ENCODE data around the gene HK1. TPM values are rescaled to one million over a fixed set of nuclear protein-coding genes. Genes with fewer than 3 reads are reported as not detected.

The HK1 gene
- total and polyA plus RNA-seq, 2 of the 4 experiments (the other 2 are of a cell fraction), result 53.7 to 90.5 TPM

GRCh38 chr10:69446229-69446628 lies 167.9 kb downstream of the HK1 start:
- Histone ChIP-seq H3K36me3 (ENCODE audit: control insufficient read depth, insufficient read depth, low read length) (no peaks in the 10 kb centered on the region), H4K20me1 (ENCODE audit: insufficient read depth, low read length) (peaks cover 3% of the 10 kb centered on the region; the same call in 1 of the 2 replicates), H3K4me3 (ENCODE audit: insufficient read depth, low read depth, low read length) (no peak overlapping the region), H3K23ac (ENCODE audit: low read depth, low read length) (no peak overlapping the region), H4K5ac (ENCODE audit: low read depth, low read length) (no peak overlapping the region), H3K9me3 (ENCODE audit: control insufficient read depth, insufficient read depth, low read length) (no peaks in the 10 kb centered on the region), H2BK120ac (ENCODE audit: low read depth, low read length) (peak overlapping the region; percentile 60), H2AFZ (replicated peaks; ENCODE audit: low read length, poor library complexity) (no peak overlapping the region), H4K8ac (ENCODE audit: low read depth in 2 of 2, low read length in 2 of 2) (0 out of 4 replicates have a peak overlapping the region, but pooled peaks of 1 of the 2 experiments have one; percentile 25), H2AK5ac (ENCODE audit: low read depth, low read length) (peak overlapping the region; percentile 66; the same call in 1 of the 2 replicates), H4K91ac (ENCODE audit: insufficient read depth, low read depth, low read length) (peak overlapping the region; percentile 56; the same call in 1 of the 2 replicates), H2BK5ac (ENCODE audit: low read depth, low read length, poor library complexity, severe bottlenecking) (peak overlapping the region; percentile 51), H3K27ac (ENCODE audit: insufficient read depth, low read length) (peak overlapping the region; percentile 70; the same call in 1 of the 2 replicates), H3K18ac (ENCODE audit: low read depth, low read length) (peak overlapping the region; percentile 25; the same call in 1 of the 2 replicates), H3K4ac (ENCODE audit: low read depth, low read length) (peak overlapping the region; percentile 77), H3K4me2 (ENCODE audit: low read depth, low read length) (no peak overlapping the region), H3K14ac (replicated peaks; ENCODE audit: low read depth, low read length) (no peak overlapping the region; the same call in none of the 2 replicates), H2BK20ac (ENCODE audit: low read depth, low read length) (peak overlapping the region; percentile 38), H3K56ac (ENCODE audit: extremely low read depth, insufficient read depth, low read length) (no peak overlapping the region; the same call in 1 of the 2 replicates), H2BK15ac (ENCODE audit: low read depth, low read length) (peak overlapping the region; percentile 26; the same call in 2 of the 3 replicates), H3K9me1 (ENCODE audit: insufficient read depth, low read length) (peaks cover 16% of the 10 kb centered on the region), H2AK9ac (replicated peaks; ENCODE audit: low read depth, low read length, poor library complexity) (no peak overlapping the region), H3K9ac (ENCODE audit: low read depth, low read length) (no peak overlapping the region), H3K79me1 (ENCODE audit: low read depth in 1 of 2, low read length in 2 of 2) (no peaks in the 10 kb centered on the region), H3K4me1 (ENCODE audit: control insufficient read depth, insufficient read depth, low read length) (peaks cover 9% of the 10 kb centered on the region), H3K27me3 (ENCODE audit: control insufficient read depth, insufficient read depth, low read length) (peaks cover 7% of the 10 kb centered on the region)
- 0 out of 2 replicates have a peak, but pooled peaks have one; percentile 6 for ATAC-seq (ENCODE audit: low read depth)
- no peak for DNase-seq
- dilution Hi-C loops (cut with HindIII; ENCODE audit: low sequenced_read_pairs, unreplicated experiment) (no loop called here), in situ Hi-C loops (cut with MboI; ENCODE audit: low sequenced_read_pairs) (no loop called here), intact Hi-C loops (cut with micrococcal nuclease) (no loop called here)
- TF ChIP-seq CEBPB (IDR thresholded peaks at IDR 0.05; ENCODE audit: low read depth, low read length) (peak; percentile 26; the same call in 1 of the 2 replicates), NFE2L2 (IDR thresholded peaks at IDR 0.05; ENCODE audit: low read depth, low read length) (no peak), ELK1 (IDR thresholded peaks at IDR 0.05; ENCODE audit: borderline replicate concordance, low read depth, low read length) (no peak)
- CTCF ChIA-PET, result interaction anchor here (0.6 kb wide), 2 partner anchors 38 to 937 kb away, joined by 4 to 5 read pairs; no protein-coding TSS in a partner anchor
- POLR2A ChIA-PET (ENCODE audit: unreplicated experiment), result interaction anchor here (0.6 kb wide), 1 partner anchor 1375 kb away, joined by 8 read pairs; no protein-coding TSS in a partner anchor
- BruUV-seq (replicated peaks), result no TSS peak
